Gastrocnemius medialis (tissue), 4 donors: ENCODE results near the gene INAFM2. TPM values are rescaled to one million over a fixed set of nuclear protein-coding genes. Genes with fewer than 3 reads are reported as not detected.

ENCODE experiments used
- ATAC-seq, 2 donors: fragments of 150-250 bp; one replicate each; pipeline ENCODE4 v1.9.1; 2016
- DNase-seq, 2 donors: peaks; one replicate each; pipeline ENCODE4 v3.0.0-alpha.2; 2019
- H3K27ac ChIP-seq, 4 donors: fragments of 200-600 bp; sonication (generic); 1 replicate in 1 of 4; 2 replicates in 3 of 4; pipeline ENCODE4 v1.5.1; 2016 to 2018; ENCODE audit warnings: mild to moderate bottlenecking in 2 of 4, moderate library complexity in 1 of 4
- H3K27me3 ChIP-seq, 3 donors: fragments of 200-600 bp; sonication (generic) in 2 of 3; 1 replicate in 1 of 3; 2 replicates in 2 of 3; pipeline versions ENCODE4 v1.5.1 to v1.6.0; 2016 to 2019; ENCODE audit warnings: mild to moderate bottlenecking in 1 of 3, moderate library complexity in 1 of 3
- H3K36me3 ChIP-seq, 2 donors: fragments of 200-600 bp; sonication (generic) in 1 of 2; one replicate each; pipeline ENCODE4 v1.5.1; 2017 to 2018
- H3K4me1 ChIP-seq, 2 donors: fragments of 200-600 bp; sonication (generic) in 1 of 2; one replicate each; pipeline ENCODE4 v1.5.1; 2016 to 2017; ENCODE audit warnings: mild to moderate bottlenecking in 2 of 2
- H3K4me3 ChIP-seq, 4 donors: fragments of 200-600 bp; sonication (generic) in 3 of 4; 1 replicate in 1 of 4; 2 replicates in 3 of 4; pipeline ENCODE4 v1.5.1; 2016 to 2019; ENCODE audit warnings: mild to moderate bottlenecking in 2 of 4
- H3K9me3 ChIP-seq, 3 donors: fragments of 200-600 bp; sonication (generic) in 2 of 3; 1 replicate in 1 of 3; 2 replicates in 2 of 3; pipeline ENCODE4 v1.5.1; 2016 to 2019
- POLR2A ChIP-seq, 2 donors: fragments of 450-650 bp; IDR thresholded peaks; one replicate each; pipeline ENCODE4 v1.6.1; 2017; ENCODE audit warnings: antibody characterized with exemption in 2 of 2, mild to moderate bottlenecking in 2 of 2, moderate library complexity in 2 of 2
- in situ Hi-C, 4 donors: fragments of 200-750 bp; cut with MboI; loops; one replicate each; pipeline versions ENCODE4 v1.15.0 to v1.8.0; 2017; ENCODE audit warnings: low sequenced_read_pairs in 4 of 4
- intact Hi-C: fragments of 100-400 bp; cut with DNase I; formaldehyde crosslinking; loops from one replicate; pipeline ENCODE4 v1.15.1; 2023; ENCODE audit warnings: low total_unique reads
- total RNA-seq, 4 donors: library from RNA; depleted of rRNA; stranded (reverse); fragments of >200 nt; gene quantifications; one replicate each; pipeline versions ENCODE4 v1.1.0 to v1.2.3, GENCODE V29; 2016
- TF ChIP-seq, protein P1 (sequence below), 5 experiments: fragments of 450-650 bp in 3 of 5; fragments of 200-600 bp in 2 of 5; sonication (generic) in 2 of 5; IDR thresholded peaks in 4 of 5; conservative IDR thresholded peaks in 1 of 5; 1 replicate in 4 of 5; 2 replicates in 1 of 5; pipeline ENCODE4 v1.5.1; 2016 to 2019; ENCODE audit warnings: antibody characterized with exemption in 5 of 5, mild to moderate bottlenecking in 3 of 5, moderate library complexity in 3 of 5

The INAFM2 gene
- total RNA-seq, 4 donors from 2014 or later: 17.2 to 28.1 (median 17.7) TPM

DNA sequence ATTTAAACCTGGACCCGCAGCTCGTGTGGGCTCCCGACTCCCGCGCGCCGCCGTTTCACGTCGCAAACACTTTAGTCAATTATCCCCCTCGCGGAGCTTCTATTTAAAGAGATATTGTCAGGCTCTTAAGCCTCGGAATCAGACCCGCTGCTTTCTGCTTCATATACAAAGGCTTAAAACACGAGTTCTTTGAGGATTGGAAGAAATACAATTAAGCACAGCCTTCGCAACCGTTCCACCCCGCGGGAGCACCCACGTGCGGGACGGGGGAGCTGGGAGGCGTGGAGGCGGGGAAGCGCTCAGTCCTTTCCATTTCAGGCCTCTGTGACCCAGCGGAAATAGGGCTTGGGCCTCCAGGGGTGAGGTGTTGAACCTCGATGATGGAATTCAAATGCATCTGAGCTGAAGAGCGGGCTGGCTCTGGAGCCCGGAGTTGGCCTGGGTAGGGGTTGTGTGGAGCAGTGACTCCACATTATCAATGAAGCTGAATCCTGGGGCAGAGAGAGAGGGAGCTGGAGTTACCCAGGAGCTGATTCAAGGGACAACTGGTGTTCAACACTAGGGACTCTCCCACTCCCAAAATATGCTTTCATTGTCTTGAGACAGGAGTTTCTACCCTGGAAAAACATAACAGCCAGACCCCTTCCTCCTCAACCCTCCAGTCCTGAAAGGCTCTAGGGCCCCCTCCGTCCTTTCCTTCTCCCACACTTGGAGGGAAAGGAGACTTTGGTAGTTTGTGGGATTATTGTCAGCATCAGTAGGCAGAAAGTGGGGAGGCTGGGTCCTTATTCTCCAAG, 43.0 kb upstream of the INAFM2 start:
- intact Hi-C loops: no loop called here
- no peak for DNase-seq
- in situ Hi-C loops: loop anchor here in 1 of 4 donors (10.0 kb wide), 1 partner anchor 144 kb away; no protein-coding TSS in a partner anchor

DNA sequence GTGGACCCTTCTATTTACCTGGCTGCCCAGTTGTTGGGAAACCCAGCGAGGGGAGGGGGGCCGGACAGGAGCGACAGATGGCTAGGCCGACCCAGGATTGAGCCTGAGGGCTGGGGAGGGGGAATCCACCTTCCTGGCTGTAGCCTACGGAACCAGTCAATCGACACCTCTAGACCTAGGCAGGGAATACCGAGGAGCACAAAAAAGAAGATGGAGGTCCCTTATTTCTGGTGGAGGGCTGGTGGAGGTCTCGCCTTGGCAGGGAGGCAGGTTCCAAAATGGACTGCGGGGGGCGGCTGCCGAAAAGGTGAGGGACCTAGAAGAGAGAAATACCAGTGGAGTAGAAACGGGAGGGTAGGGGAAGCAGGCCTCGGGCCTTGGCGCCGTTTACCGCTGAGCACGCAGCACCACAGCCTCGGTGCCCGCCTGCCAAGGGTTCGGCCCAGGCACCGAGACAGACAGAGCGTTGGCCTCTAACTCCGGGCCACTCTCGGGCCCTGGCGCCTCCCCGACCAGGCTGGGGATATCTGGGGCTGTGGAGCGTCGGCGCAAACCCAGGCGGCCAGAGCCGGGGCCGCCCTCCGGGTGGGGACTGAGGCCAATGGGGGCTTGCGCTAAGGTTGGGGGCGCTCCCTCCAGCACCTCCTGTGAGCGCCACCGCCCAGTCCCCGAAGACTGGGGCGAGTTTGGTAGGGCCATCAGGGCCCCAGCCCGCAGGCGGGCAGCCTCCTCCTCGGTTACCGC, 42.3 kb upstream of the INAFM2 start:
- Histone ChIP-seq H3K27me3 (peaks cover 50 to 54% (median 50%) of the 10 kb centered on the region in 3 donors), H3K27ac (no peak overlapping the region), H3K4me3 (peak overlapping the region in 1 of 4 donors; percentile 50), H3K4me1 (peaks cover 3 to 19% of the 10 kb centered on the region in 2 donors), H3K9me3 (no peaks in the 10 kb centered on the region), H3K36me3 (no peaks in the 10 kb centered on the region)
- in situ Hi-C loops: loop anchor here in 1 of 4 donors (10.0 kb wide), 1 partner anchor 144 kb away; no protein-coding TSS in a partner anchor
- no peak for ATAC-seq
- DNase-seq: no peak
- TF ChIP-seq POLR2A (IDR thresholded peaks at IDR 0.05): no peak
- TF ChIP-seq, protein P1, sequence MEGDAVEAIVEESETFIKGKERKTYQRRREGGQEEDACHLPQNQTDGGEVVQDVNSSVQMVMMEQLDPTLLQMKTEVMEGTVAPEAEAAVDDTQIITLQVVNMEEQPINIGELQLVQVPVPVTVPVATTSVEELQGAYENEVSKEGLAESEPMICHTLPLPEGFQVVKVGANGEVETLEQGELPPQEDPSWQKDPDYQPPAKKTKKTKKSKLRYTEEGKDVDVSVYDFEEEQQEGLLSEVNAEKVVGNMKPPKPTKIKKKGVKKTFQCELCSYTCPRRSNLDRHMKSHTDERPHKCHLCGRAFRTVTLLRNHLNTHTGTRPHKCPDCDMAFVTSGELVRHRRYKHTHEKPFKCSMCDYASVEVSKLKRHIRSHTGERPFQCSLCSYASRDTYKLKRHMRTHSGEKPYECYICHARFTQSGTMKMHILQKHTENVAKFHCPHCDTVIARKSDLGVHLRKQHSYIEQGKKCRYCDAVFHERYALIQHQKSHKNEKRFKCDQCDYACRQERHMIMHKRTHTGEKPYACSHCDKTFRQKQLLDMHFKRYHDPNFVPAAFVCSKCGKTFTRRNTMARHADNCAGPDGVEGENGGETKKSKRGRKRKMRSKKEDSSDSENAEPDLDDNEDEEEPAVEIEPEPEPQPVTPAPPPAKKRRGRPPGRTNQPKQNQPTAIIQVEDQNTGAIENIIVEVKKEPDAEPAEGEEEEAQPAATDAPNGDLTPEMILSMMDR (IDR thresholded peaks at IDR 0.05 in 4 of 5, conservative IDR thresholded peaks at IDR 0.05 in 1 of 5): no peak
- intact Hi-C loops: no loop called here

More for the DNA sequence above, 43.0 kb upstream of the INAFM2 start:
- no peaks in the 10 kb centered on the region for H3K36me3 ChIP-seq
- TF ChIP-seq POLR2A (IDR thresholded peaks at IDR 0.05): no peak
- TF ChIP-seq, protein P1 (IDR thresholded peaks at IDR 0.05 in 4 of 5, conservative IDR thresholded peaks at IDR 0.05 in 1 of 5): no peak
- H3K9me3 ChIP-seq: no peaks in the 10 kb centered on the region
- no peak overlapping the region for H3K27ac ChIP-seq
- no peak for ATAC-seq
- H3K4me3 ChIP-seq: no peak overlapping the region
- H3K4me1 ChIP-seq: peaks cover 3 to 19% of the 10 kb centered on the region in 2 donors
- peaks cover 50 to 54% (median 50%) of the 10 kb centered on the region in 3 donors for H3K27me3 ChIP-seq

GRCh38 chr15:40281801-40282146, 41.7 kb upstream of the INAFM2 start:
- no peak for TF ChIP-seq POLR2A (IDR thresholded peaks at IDR 0.05)
- TF ChIP-seq, protein P1 (IDR thresholded peaks at IDR 0.05 in 4 of 5, conservative IDR thresholded peaks at IDR 0.05 in 1 of 5): no peak
- intact Hi-C loops: no loop called here
- peak overlapping the region; percentile 46 to 52 (median 49) for H3K4me3 ChIP-seq

GRCh38 chr15:40282147-40282868, 41.2 kb upstream of the INAFM2 start:
- peak in 1 of 2 donors; percentile 44 for ATAC-seq
- Histone ChIP-seq H3K27me3 (peaks cover 50 to 54% (median 50%) of the 10 kb centered on the region in 3 donors), H3K4me3 (peak overlapping the region; percentile 46 to 52 (median 49)), H3K9me3 (no peaks in the 10 kb centered on the region), H3K4me1 (peaks cover 3 to 19% of the 10 kb centered on the region in 2 donors), H3K36me3 (no peaks in the 10 kb centered on the region), H3K27ac (no peak overlapping the region)
- in situ Hi-C loops: loop anchor here in 1 of 4 donors (10.0 kb wide), 1 partner anchor 142 kb away; no protein-coding TSS in a partner anchor
- no peak for TF ChIP-seq POLR2A (IDR thresholded peaks at IDR 0.05)
- TF ChIP-seq, protein P1 (IDR thresholded peaks at IDR 0.05 in 4 of 5, conservative IDR thresholded peaks at IDR 0.05 in 1 of 5): peak in 3 of 5 experiments; percentile 20 to 36 (median 32)
- no peak for DNase-seq
- intact Hi-C loops: no loop called here

More at GRCh38 chr15:40281801-40282146, 41.7 kb upstream of the INAFM2 start:
- no peak overlapping the region for H3K27ac ChIP-seq
- in situ Hi-C loops: loop anchor here in 1 of 4 donors (10.0 kb wide), 1 partner anchor 143 kb away; no protein-coding TSS in a partner anchor
- no peak for DNase-seq
- no peak for ATAC-seq
- H3K36me3 ChIP-seq: no peaks in the 10 kb centered on the region
- H3K9me3 ChIP-seq: no peaks in the 10 kb centered on the region
- peaks cover 50 to 54% (median 50%) of the 10 kb centered on the region in 3 donors for H3K27me3 ChIP-seq
- peaks cover 3 to 19% of the 10 kb centered on the region in 2 donors for H3K4me1 ChIP-seq
